Left ventricle myocardium inferior (tissue), 1 donor: ENCODE results near the gene SEMG2. TPM values are rescaled to one million over a fixed set of nuclear protein-coding genes. Genes with fewer than 3 reads are reported as not detected.

ENCODE experiments used
- DNase-seq: peaks from one replicate; pipeline ENCODE4 v3.0.0-alpha.2; 2020
- H3K27ac ChIP-seq: fragments of 200-600 bp; replicated peaks from 2 replicates; pipeline ENCODE4 v1.8.0; 2021
- H3K27me3 ChIP-seq: fragments of 200-600 bp; 2 replicates; pipeline ENCODE4 v1.8.0; 2021; ENCODE audit warnings: low read depth
- H3K36me3 ChIP-seq: fragments of 200-600 bp; 2 replicates; pipeline ENCODE4 v1.8.0; 2021
- H3K4me1 ChIP-seq: fragments of 200-600 bp; 2 replicates; pipeline ENCODE4 v1.8.0; 2021
- H3K4me3 ChIP-seq: fragments of 200-600 bp; 2 replicates; pipeline ENCODE4 v1.8.0; 2021; ENCODE audit warnings: mild to moderate bottlenecking, moderate library complexity
- H3K9me3 ChIP-seq: fragments of 200-600 bp; replicated peaks from 2 replicates; pipeline ENCODE4 v1.8.0; 2021
- intact Hi-C: fragments of 100-400 bp; cut with micrococcal nuclease; formaldehyde crosslinking; loops from one replicate; pipeline ENCODE4 v1.11.0; 2022
- long read RNA-seq: library from polyadenylated mRNA; unstranded; transcript quantifications from one replicate; pipeline ENCODE4 v2.0.0, GENCODE V29; 2021
- total RNA-seq: library from RNA; stranded (reverse); fragmentation: NEBNext Ultra II Directional; extraction: Animal tissue kit (Norgen Biotek cat#: 25700); gene quantifications from one replicate; pipeline ENCODE4 v1.2.1, GENCODE V29; 2021
- TF ChIP-seq, protein P1 (sequence below): fragments of 200-600 bp; IDR thresholded peaks from 2 replicates; pipeline ENCODE4 v1.8.0; 2021; ENCODE audit warnings: antibody characterized with exemption, mild to moderate bottlenecking, borderline replicate concordance
- donor health status: DM: no; HTN: yes; CAD: no; lungs with severe emphysema.

The SEMG2 gene, protein sequence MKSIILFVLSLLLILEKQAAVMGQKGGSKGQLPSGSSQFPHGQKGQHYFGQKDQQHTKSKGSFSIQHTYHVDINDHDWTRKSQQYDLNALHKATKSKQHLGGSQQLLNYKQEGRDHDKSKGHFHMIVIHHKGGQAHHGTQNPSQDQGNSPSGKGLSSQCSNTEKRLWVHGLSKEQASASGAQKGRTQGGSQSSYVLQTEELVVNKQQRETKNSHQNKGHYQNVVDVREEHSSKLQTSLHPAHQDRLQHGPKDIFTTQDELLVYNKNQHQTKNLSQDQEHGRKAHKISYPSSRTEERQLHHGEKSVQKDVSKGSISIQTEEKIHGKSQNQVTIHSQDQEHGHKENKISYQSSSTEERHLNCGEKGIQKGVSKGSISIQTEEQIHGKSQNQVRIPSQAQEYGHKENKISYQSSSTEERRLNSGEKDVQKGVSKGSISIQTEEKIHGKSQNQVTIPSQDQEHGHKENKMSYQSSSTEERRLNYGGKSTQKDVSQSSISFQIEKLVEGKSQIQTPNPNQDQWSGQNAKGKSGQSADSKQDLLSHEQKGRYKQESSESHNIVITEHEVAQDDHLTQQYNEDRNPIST
- not detected for total RNA-seq
- long read RNA-seq: 0 reads

DNA sequence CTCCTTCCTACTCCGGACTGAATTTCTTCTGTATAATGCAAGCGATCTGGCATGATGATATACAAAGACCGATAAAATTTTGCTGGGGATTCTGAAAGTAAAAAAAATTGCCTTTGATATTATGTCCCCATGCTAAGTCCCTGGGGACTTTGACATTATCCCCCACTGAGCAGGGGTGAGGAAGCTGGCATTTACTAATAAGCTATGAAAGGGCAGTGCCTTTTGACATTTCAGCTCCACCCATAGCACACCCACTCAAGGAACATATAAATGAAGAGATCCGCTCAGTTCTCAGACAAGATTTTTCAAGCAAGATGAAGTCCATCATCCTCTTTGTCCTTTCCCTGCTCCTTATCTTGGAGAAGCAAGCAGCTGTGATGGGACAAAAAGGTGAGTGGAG, at the start of gene SEMG2:
TSS of gene SEMG2 (plus strand) at position 298 of the 400 bp plus-strand sequence. CDS start at position 315, 17 bp downstream.
- no peak for DNase-seq
- no peak within 1 kb of the TSS for H3K27ac ChIP-seq
- H3K9me3 ChIP-seq: no peaks in the 10 kb centered on the region
- intact Hi-C loops: no loop called here
- peaks cover 58% of the 10 kb centered on the region for H3K27me3 ChIP-seq
- H3K4me1 ChIP-seq: no peaks in the 10 kb centered on the region
- H3K4me3 ChIP-seq: no peak within 1 kb of the TSS
- TF ChIP-seq, protein P1, sequence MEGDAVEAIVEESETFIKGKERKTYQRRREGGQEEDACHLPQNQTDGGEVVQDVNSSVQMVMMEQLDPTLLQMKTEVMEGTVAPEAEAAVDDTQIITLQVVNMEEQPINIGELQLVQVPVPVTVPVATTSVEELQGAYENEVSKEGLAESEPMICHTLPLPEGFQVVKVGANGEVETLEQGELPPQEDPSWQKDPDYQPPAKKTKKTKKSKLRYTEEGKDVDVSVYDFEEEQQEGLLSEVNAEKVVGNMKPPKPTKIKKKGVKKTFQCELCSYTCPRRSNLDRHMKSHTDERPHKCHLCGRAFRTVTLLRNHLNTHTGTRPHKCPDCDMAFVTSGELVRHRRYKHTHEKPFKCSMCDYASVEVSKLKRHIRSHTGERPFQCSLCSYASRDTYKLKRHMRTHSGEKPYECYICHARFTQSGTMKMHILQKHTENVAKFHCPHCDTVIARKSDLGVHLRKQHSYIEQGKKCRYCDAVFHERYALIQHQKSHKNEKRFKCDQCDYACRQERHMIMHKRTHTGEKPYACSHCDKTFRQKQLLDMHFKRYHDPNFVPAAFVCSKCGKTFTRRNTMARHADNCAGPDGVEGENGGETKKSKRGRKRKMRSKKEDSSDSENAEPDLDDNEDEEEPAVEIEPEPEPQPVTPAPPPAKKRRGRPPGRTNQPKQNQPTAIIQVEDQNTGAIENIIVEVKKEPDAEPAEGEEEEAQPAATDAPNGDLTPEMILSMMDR: no peak
- H3K36me3 ChIP-seq: no peaks in the 10 kb centered on the region

DNA sequence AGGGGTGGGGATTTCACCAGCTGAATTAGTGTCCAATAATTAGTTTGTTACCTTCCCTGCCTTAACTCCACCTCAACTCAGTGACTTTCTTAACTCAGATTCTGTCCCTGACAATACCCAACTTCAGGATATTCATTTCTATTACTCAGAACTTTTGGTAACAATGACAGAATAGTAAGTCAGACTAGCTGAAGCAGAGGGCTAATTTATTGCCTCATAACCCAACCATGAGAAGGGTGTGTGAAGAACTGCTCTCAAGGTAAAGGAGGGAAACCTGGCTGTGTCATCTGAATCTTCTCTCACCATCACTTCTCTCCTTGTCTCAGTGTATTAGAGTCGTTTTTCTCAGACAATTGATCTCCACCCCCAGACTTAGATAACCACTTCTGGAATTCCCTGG, 47.7 kb upstream of the SEMG2 start:
- TF ChIP-seq, protein P1: no peak
- Histone ChIP-seq H3K4me1 (no peaks in the 10 kb centered on the region), H3K27ac (no peak overlapping the region), H3K27me3 (peaks cover 37% of the 10 kb centered on the region), H3K9me3 (peaks cover 23% of the 10 kb centered on the region), H3K4me3 (no peak overlapping the region), H3K36me3 (no peaks in the 10 kb centered on the region)
- DNase-seq: no peak
- intact Hi-C loops: no loop called here

DNA sequence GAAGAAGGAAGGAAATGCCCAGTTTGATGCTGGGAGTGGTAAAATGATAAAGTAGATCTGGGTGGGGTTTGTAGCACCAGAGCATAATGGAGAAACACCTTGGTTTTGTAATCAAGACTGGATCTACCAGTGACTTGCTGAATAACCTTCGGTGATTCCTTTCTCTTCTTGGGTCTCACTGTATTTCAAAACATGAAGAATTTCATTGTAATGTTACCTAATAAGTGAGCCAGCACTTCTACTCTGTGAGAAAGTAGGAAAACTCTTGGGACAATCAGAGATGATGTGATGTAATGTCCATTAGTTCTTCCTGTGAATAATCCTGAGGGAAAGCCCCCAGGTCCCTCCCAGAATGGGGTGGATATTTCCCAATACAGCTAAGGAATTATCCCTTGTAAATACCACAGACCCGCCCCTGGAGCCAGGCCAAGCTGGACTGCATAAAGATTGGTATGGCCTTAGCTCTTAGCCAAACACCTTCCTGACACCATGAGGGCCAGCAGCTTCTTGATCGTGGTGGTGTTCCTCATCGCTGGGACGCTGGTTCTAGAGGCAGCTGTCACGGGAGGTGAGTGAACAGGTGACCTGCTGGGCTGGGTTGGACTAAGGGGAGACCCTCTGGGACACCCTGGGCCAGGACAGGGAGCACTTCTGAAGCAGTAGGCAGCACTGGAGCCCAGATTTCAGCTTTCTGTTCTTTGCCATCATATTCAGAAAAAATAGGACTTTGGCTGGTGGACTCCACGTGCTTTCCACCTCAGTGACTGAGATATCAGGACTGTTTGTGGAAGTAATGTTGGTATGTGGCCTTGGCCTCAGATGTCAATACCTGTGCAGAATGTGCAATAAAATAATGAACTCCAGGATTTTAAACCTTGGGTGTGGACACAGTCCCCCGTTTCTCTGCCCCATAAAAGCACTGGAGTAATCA, 46.5 kb upstream of the SEMG2 start, which contains the start of gene PI3:
TSS of gene PI3 (plus strand) at position 469 of the 931 bp plus-strand sequence. CDS start at position 490, 21 bp downstream.
- intact Hi-C loops: no loop called here
- TF ChIP-seq, protein P1: no peak
- DNase-seq: no peak
- Histone ChIP-seq H3K9me3 (peaks cover 11% of the 10 kb centered on the region), H3K4me1 (no peaks in the 10 kb centered on the region), H3K27me3 (peaks cover 41% of the 10 kb centered on the region), H3K36me3 (no peaks in the 10 kb centered on the region), H3K27ac (no peak within 1 kb of the TSS), H3K4me3 (no peak within 1 kb of the TSS)

DNA sequence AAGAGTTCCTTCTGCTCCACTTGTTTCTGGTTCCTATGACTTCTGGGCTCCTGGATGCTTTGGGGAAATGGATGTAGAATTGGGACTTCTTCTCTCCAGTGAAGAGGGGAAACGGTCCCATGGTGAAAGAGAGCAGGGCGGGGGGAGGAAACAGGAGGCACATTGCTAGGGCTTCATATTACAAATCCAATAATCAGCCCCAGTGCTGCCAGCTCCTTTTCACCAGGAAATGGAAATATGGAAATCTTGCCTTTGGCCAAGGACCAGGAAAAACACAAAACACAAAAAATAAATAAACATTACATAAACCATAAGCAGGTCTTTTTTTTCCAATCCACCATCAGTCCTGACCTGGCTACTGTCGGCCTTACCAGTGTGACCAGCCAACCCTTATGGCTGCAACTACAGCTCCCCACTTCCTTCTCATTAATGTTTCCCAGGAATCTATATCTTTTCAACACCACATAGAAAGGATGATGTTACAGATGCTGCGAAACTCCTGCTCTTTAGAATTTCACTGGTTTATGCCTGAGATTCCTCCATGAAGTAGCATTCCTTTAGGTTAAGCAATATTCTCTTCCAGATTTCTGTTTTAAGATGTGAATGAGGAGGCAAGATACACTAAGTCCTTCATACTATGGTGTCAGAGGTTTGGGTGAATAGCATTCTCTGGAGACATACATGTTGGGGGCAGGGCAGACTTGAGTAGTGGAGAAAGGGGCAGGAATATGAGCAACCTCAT, 44.5 kb upstream of the SEMG2 start:
- no peak overlapping the region for H3K4me3 ChIP-seq
- H3K36me3 ChIP-seq: no peaks in the 10 kb centered on the region
- no peak overlapping the region for H3K27ac ChIP-seq
- DNase-seq: no peak
- H3K27me3 ChIP-seq: peaks cover 45% of the 10 kb centered on the region
- TF ChIP-seq, protein P1: no peak
- no peaks in the 10 kb centered on the region for H3K4me1 ChIP-seq
- intact Hi-C loops: no loop called here
- no peaks in the 10 kb centered on the region for H3K9me3 ChIP-seq
